Putamen (tissue), 1 donor: Measurements from ENCODE around the gene HES5.
"Not testable (repeated sequence)": the region's sequence is repeated elsewhere in the genome, so short reads cannot be mapped to it uniquely, and the experiment has no call there.

ENCODE experiments used
- DNase-seq: peaks from one replicate; pipeline ENCODE4 v3.0.0-alpha.2; 2016; ENCODE audit warnings: low spot score

HES5 gene

DNA sequence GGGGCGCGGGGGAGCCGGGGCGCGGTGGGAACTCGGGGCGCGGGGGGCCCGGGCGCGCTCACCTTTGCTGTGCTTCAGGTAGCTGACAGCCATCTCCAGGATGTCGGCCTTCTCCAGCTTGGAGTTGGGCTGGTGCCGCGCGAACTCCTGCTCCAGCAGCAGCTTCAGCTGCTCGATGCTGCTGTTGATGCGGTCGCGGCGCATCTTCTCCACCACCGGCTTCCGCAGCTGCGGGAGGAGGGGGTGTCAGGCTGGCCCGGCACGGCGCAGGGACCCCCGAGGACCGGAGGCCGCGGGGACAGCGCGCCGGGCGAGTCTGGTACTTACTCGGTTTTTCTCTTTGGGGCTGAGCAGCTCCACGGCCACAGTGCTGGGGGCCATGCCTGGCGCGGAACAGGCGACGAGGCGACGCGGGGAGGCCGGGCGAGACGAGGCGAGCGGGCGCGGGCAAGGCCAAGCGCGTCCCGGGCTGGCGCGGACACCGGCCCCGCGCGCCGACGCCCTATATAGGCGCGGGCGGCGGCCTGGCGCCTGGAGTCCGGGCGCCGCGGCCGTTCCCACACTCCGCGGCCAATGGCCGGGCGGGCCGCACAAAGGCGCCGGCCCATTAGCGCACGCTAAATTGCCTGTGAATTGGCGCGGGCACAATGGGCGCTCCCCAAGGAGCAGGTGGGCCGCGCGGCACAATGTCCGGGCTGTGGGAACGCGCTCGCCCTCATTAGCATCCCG is at the start of gene HES5:
Gene HES5, minus strand, starts transcription at position 480 of the 729 bp plus-strand sequence. Its CDS starts 99 bp downstream, at position 381.
- DNase-seq, result no peak

- DNase-seq, result no peak
These were observed 48.7 kb upstream of the HES5 start for GRCh38 chr1:2578758-2579118.

DNA sequence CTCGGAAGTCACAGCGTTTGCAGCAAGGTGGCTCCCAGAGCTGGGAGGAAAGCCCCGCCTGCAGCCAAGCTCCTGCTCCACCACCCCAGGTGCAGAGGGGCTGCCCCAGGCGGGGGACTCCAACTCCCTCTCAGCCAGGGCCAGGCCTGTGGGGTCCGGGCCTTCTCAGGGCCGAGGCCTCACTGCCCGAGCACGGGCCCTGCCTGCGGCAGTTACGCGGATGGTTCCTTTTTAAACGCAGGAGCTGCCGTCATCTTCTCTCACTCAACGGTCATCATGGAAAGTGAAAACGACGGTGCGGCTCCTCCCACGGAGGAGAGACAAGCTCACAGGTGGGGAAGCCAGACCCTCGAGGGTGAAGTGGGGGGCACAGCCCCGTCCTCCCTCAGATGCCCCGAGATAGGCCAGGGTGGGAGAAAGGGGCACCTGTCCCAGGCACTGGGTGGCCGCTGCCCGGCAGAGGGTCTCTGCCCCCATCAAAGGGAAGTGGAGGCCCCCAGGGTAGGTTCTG is 47.6 kb upstream of the HES5 start:
- DNase-seq, result not testable (repeated sequence)

DNA sequence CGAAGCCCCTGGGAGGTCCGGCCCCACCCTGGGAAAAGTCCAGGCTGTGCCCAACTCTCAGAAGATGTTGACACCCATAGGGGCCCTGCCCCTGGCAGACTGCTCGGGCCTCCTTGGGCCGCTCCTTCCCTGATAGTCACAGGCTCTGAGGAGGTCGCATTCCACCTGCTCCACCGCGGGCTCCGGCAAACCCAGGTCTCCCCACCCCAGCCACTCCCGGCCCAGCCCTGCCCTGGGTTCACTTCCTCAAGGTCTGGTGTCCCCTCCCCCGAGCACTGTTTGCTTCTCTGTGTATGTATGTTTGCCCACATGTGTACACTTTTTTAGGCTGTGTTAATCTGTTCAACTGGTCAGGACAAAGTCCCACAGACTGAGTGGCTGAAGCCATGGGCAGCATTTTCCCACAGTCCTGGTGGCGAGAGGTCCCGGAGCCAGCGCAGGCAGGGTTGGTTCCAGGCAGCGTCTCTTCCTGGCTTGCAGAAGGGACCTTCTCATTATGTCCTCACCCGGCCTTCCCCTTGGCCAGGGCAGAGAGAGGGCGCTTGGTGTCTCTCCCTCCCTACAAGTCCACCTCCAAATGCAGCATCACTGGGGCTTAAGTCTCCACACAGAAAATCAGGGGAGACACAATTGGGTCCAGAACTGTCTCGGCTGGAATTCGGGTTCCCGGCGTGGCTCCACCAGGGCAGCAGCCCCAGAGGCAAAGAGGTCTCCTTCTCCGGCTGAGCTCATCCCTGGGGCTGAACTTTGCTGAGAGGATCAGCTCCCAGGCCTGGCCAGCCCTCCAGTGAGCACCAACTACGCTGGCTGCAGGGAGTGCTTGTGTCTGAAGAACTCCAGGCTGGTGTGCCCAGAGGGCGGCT is 46.0 kb upstream of the HES5 start:
- DNase-seq, result no peak

GRCh38 chr1:2574350-2574749 is 44.3 kb upstream of the HES5 start:
- DNase-seq, result no peak

GRCh38 chr1:2573250-2573920 is 43.3 kb upstream of the HES5 start:
- no peak for DNase-seq

GRCh38 chr1:2571348-2571747 is 41.3 kb upstream of the HES5 start:
- no peak for DNase-seq

- no peak for DNase-seq
These were observed 40.3 kb upstream of the HES5 start for GRCh38 chr1:2570332-2570731.

GRCh38 chr1:2569703-2570102 is 39.6 kb upstream of the HES5 start:
- DNase-seq, result not testable (repeated sequence)

- DNase-seq, result no peak
These were observed 39.0 kb upstream of the HES5 start for GRCh38 chr1:2569060-2569459.

DNA sequence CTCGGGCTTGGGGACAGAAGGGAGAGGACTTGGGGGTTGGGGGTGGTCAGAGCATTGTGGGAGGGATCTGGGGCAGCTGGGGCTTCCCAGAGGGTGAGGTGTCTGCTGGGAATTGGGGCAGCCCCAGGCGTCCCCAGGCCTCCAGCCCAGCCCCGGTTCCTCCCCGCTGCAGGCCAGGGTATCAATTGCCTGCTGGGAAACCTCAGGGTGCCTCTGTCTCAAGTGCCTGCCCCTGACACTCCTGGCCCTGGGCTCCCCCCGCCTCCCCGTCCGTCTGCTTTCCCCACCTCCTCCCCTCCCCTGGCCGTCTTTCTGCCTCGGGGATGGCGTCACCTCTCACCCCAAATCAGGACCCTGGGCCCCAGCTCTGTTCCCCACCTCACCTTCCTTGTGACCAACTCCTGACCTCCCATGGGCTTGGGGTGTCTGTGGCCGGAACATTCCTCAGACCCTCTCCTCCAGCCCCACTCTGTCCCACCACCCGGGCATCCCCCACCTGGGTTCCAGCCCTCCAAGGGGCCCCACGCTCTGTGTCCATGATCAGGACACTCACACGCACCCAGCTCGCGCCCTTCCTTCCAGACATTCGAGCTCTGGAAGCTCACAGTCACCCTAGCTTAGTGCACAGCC is 38.2 kb upstream of the HES5 start:
- DNase-seq, result not testable (repeated sequence)

DNA sequence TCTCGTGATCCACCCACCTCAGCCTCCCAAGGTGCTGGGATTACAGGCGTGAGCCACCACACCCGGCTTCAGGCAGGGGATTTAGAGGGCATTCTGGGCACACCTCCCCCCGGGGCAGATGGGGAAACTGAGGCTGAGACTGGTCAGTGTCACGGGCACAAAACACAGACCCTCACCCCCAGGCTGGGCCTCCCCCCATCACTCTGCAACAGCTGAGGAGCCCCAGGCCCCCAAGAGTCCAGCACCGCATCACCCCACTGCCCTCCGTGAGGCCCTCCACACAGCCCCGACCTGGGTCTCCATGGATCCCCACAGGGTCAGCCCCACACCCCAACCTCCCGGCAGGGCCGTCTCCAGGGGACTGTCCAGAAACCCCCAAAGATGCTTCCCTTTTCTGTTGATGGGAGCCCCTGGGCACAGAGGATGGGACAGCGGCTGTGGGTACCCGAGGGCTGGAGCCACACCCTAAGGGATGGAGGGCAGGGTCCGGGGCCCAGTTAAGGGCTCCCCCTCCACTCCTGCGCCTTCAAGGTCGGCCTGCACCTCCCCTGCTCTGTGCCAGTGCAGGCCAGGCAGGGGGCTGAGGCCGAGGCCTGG is 37.1 kb upstream of the HES5 start:
- DNase-seq, result no peak

GRCh38 chr1:2566101-2567045 is 36.3 kb upstream of the HES5 start:
- no peak for DNase-seq

DNA sequence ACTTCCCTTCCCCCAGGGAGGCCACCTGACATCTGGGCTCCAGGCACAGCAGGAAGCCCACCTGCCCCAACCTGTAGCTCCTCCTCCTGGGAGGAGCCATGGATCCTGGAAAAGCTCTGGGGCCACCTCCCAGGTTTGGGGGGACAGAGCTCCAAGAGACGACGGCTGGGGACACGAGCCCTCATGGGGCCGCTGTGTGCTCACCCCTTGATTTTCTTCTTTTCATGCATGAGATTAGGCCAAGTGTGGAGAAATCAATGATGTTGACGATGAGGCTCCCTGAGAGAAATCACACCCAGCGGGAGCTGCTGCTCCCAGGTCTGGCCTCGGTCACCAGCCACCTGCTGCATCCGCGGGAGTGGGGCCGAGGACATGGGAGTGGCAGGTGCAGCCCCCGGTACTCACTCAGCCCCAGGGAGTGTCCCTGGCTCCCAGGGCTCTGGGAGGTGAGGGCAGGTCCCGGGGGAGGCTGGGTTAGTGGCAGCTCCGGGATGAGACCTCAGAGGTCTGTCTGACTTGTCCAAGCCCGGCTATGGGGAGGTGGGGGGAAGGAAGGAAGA is 34.8 kb upstream of the HES5 start:
- no peak for DNase-seq

- no peak for DNase-seq
These were observed 34.1 kb upstream of the HES5 start for GRCh38 chr1:2564006-2564814.

DNA sequence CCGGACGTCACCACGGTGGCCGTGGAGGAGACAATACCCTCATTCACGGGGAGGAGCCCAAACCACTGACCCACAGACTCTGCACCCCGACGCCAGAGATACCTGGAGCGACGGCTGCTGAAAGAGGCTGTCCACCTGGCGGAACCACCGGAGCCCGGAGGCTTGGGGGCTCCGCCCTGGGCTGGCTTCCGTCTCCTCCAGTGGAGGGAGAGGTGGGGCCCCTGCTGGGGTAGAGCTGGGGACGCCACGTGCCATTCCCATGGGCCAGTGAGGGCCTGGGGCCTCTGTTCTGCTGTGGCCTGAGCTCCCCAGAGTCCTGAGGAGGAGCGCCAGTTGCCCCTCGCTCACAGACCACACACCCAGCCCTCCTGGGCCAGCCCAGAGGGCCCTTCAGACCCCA is 33.1 kb upstream of the HES5 start:
- no peak for DNase-seq

- no peak for DNase-seq
These were observed 32.1 kb upstream of the HES5 start for GRCh38 chr1:2561898-2562895.

- DNase-seq, result no peak
These were observed 31.4 kb upstream of the HES5 start for GRCh38 chr1:2561446-2561845.
